Hippocampal formation (tissue), 2 donors: ENCODE results near the gene ANKS3.

ENCODE experiments used
- DNase-seq, 2 donors: peaks; one replicate each; lab custom pipeline; 2025; lab: John Stamatoyannopoulos, UW

The ANKS3 gene

DNA sequence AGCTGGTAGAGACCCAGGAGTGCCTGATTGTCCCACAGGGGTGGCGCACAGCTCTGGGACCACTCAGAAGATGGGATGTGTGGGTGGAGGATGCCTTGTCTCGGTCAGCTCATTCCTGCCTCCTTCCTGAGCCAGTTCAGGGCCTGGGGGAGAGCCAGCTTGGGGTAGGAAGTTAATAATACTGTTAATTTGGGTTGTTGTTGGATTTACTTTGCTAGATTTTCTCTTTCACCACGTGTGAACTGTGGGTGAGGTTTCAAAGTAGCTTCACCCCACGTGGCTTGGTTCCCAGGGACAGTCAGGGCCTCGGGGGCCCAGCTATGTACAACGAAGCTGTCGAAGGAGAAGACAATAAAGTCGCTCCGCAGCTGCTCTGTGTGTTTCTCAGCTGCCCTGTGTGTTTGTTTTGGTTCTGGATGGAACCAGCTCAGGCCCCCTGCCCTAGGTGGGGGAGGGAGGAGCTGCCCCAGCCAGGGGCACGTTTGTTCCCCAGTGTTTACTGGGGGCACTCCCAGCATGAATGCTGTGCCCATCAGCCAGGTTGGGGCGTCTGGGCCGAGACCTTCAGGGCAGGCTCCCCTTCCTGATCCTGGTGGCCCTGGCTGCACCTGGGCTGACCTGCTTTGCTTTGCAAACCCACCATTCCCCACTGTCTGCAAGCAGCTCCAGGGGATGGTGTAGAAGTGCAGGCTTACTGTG, 38.4 kb downstream of the ANKS3 start:
- no peak for DNase-seq

DNA sequence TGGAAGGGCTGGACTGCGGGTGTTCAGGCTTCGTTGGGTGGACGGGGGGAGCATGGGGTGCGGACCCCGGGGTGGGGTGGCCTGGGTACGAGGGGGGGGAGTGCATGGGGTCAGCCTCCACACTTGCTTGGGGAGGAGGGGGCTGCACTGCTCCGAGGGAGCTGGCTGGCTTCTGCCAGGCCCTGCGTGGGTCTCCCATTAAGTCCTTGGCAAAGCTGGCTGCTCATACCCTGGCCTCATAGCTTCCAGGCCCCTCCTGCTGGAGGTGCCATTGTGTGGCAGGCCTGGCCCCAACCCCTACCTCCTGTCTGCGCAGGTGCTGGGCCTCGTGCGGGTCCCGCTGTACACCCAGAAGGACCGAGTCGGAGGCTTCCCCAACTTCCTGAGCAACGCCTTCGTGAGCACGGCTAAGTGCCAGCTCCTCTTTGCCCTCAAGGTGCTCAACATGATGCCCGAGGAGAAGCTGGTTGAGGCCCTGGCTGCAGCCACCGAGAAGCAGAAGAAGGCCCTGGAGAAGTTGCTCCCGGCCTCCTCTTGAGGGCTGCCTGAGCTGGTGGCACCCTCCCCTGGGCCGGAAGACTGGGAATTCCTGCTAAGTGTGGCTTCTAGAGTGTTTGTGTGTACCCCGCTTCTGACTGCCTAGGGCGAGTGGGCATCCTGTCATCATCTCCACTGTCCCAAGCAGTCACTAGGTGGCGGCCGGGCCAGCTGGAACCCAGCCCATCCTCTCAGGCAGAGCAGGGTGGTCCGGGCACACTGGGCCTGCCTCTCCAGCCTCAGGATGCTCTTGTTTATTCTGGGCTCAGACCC, 39.2 kb downstream of the ANKS3 start:
- DNase-seq, result peak in 1 of 2 donors; percentile 41

DNA sequence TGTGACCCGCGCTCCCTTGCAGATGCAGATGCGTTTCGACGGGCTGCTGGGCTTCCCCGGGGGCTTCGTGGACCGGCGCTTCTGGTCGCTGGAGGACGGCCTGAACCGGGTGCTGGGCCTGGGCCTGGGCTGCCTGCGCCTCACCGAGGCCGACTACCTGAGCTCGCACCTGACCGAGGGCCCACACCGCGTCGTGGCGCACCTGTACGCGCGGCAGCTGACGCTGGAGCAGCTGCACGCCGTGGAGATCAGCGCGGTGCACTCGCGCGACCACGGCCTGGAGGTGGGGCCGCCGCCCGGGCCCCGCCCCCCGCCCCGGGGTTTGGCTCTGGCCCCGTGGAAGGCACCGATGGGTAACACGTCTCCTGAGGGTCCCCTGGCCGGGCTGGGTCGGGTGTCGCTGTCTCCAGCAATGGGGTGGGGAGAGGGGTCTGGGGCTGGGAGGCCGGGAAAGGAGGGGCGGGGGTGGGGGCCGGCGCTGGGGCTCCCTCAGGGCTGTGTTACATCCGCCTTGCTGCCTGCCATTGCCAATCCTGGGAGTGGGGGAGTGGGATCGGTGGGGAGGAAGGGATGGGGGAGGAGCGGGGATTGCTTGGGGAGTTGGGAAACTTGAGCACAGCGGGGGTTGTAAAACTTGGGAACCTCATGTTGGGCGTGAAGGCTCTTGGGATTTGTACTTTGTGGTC, 40.0 kb downstream of the ANKS3 start:
- DNase-seq, result no peak

DNA sequence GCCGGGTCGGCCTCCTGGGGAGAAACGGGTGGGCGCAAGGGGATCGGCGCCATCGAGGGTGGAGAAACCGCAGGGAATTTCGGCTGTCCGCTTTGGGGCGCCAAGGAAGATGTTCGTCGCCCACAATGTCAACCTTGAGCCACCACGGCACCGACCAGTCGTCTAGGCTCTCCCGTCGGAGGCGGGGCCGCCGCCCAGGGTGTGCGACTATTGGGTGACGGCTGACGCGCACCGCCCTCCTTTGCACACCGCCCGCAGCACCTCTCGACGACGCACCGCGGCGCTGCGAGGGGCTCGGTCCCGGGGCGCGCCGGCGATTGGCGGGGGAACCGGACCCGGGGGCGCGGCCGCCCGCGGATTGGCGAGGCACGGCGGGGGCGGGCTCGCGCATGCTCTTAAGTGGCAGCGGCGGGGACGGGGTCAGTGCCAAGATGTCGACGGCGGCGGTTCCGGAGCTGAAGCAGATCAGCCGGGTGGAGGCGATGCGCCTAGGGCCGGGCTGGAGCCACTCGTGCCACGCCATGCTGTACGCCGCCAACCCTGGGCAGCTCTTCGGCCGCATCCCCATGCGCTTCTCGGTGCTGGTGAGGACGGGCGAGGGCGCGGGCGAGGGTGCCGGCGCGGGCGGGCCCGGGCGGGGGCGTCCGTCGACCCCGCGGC, 40.6 kb downstream of the ANKS3 start, which contains the start of gene NUDT16L1:
TSS of gene NUDT16L1 (plus strand) at position 267 of the 660 bp plus-strand sequence. CDS start at position 432, 165 bp downstream.
- DNase-seq, result peak; percentile 92 to 95

DNA sequence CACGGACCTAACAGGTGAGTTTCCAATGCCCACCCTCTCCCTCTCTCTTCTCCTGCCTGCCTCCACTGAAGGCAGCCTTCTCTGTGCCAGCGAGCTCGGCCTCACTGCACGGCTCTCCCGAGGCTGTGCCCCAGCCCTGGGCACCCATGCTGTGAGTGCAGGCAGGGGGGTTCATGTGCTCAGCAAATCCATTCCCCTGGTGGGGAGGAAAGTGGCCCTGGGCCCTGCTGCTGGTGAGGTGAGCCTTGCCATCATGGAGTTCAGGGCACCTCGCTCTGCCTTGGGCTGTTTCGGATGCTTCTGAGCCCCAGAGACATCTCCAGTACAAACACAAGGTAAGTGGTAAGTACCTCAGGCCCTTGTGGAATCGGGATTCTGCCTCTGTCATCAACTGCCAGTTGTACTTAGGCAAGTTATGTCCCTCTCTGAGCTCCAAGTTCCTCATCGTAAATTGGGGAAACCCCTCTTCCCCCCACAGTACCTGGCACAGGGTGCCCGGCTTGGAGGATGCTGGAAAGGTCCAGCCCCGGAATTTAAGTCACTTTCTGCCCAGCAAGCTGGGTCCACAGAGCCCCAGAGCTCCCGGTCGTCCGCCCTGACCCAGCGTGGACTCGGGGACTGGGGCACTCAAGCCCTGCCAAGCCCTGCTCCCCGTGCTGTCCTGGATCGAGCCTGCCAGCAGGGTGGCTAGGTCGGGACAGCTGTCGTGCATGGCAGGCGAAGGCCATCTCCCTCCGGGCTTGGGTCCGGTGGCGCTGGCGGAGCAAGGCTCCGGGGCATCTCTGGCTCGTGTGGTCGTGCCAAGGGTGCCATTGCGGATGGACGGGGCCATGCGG, 41.4 kb downstream of the ANKS3 start:
- DNase-seq, result no peak

DNA sequence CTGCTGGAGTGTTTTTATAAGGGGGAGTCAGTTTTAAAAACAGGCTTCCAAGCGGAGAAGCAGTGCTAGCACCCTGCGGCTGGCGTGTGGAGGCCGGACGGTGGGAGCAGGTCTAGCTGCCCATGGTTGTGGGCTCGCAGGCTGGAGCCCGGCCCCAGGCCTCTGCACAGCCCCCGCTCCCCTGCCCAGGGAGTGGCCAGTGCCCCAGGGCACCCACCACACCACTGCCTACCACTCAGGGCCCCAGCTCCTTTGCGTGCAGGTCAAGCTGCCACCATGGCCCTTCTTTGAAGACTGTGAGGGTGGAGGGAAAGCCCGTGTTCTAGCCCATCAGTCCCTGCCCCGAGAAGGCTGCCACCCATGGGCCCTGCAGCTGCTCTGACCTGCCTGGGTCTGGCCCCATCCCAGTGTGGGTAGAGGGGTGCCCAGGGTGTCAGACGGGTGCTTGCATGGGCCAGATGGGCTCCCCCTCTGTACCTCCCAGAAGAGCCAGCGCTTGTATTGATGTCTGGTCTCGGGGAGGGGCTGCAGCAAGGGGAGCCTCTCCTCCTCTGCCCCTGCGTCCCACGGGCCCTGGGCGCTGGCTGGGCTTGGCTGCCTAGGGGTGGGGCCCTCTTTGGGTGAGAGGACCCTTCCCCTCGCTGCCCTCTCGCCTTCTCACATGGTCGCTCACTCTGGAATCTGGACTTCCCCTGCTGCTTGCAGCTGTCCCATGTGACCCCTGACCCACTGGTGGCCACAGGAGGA, 42.2 kb downstream of the ANKS3 start:
- DNase-seq, result no peak

DNA sequence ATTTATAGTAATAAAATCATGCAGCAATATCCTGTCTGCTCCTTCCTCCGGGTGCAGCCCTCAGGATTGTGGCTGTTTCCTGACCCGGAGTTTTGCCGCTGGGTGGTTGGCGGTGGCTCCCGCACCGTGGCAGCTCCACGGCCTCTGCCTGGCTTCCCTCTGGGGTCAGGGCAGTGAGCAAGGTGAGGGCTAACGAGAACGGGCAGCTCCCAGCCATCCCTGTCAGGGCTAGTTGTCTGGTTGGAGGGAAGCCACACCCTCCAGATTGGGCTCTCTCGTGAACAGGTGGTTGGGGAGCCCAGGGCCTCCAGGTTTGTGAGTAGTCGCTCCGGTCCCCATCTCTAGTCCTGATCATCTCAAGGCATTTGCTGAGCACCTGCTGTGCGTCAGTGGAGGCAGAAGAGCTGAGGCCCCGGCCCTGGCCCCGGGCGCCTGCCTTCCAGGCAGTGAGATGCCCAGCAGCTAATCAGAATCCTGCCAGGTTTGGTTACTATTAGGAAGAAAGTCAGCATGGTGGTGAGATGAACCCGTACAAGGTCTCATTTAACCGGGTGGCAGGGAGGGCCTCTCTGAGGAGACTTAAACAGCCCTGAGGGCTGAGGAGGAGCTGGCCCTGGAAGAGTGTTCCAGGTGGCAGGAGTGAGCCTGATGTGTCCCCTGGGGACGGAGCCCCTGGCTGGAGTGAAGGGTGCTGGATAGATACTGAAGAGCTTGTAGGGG, 43.0 kb downstream of the ANKS3 start:
- no peak for DNase-seq

DNA sequence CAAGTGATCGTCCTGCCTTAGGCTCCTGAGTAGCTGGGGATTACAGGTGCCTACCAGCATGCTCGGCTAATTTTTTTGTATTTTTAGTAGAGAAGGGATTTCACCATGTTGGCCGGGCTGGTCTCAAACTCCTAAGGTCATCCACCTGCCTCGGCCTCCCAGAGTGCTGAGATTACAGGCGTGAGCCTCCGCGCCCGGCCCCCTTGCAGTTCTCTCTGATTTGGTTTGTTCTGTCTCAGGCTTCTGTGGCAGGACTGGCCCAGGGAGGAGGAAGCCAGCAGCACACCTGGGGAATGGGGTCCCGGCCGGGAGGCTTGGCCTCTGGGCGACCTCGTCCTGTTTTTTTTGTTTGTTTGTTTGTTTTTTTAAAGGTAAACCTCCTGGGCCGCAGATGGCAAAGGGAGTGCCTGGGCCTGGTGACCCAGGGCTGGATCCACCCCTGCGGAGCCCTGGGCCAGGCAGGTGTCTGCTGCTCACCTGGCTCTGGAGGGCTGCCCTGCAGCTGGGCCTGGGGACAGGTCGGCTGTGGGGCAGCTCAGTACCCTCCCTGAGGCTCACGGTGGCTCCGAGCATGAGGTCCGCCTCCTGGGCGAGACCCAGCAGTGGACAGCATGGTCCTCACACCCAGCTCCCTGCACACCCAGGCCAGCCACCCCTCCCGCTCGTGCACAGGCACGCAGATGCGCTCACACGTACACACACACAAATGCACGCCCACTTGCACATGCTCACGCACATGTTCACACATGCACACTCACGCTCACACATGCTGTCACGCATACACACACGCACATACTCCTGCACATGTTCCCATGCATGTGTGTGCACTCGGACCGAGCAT, 44.0 kb downstream of the ANKS3 start:
- DNase-seq, result no peak

DNA sequence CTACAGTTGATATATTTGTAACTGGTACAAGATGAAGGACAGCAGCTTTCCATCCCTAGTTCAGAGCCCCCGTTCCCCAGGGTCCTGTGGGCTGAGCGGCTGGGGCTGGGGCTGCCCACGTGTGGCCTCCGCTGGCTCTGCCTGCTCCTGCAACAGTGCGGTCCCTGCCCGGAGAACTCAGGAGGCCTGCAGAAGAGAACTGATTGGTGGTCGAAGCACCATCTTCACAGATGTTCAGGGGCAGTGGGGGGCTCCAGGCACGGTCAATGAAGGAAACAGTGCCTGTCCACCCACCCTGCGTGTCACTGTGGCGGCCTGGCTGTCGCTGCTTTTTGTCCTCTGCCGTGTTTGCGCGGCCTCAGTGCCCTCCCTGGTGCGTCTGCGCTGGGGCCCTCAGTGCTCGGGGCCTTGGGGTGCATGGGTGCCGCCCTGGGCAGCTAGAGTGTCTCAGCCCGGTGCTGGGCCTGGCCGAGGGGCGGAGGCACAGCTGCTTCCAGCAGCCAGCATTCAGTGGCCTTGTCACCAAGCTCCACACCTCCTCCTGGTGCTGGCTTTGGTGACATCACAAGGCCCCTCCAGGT, 44.9 kb downstream of the ANKS3 start:
- DNase-seq, result no peak

DNA sequence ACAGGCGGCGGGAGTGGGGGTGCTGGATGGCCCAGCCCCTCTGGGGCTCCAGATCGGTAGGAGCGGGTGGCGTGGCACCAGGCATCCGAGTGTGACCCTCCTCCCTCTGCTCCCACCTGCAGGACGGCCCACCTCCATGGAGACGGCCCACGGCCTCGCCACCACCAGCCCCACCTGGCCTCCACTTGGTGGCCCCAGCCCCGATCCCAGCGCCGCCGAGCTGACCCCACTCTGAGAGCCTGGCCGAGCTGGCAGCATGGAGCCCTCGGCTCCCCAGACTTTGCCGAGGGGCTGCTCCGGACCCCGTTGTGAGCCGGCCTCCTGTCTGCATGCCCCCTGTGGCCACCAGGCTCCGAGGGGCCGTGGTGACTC, 45.4 kb downstream of the ANKS3 start:
- no peak for DNase-seq

DNA sequence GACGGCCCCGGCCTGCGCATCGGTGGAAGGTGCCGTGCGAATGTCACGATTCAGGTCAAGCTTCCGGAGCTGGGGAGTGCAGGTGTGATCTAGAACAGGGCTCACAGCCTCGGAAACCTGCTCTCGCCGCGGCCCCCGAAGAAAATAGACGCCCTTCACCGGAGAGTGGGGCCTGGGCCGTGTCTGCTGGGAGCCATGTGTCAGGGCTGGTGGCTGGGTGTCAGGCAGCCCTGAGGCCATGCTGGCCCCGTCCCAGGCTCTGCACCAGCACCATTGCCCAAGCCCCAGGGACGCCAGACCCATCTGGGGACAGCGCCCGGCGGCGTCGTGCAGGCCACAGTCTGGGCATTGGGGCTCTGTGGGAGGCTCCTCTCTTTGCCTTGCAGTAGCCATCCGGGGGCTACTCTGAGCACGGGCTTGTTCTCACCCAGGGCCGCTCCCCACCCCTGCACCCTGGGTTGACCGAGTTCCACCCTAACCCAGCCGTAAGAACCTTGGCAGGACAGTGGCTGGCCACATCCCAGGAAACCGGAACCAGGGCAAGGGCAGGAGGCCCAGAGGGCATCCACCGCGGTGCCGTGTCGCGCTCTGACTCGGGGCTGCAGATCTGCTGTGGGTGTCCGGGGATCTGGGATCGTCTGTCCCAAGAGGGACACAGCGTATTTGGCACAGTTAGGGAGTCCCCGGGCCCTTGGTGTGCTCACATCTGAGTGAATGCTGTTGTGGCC, 46.0 kb downstream of the ANKS3 start:
- no peak for DNase-seq

DNA sequence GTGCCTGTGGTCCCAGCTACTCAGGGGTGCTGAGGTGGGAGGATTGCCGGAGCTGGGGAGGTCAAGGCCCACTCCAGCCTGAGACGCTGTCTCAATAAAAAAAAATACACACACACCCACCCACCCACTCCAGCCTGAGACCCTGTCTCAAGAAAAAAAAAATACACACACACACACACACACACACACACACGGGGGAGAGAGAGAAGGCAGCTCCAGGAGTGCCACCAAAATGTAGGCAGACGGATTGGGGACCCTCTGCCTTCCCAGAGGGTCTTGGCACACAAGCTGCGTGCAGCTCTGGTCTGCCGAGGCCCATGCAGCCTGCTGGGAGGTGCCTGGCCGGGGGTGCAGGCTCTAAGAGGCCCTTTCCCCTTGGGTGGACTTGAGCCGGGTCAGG, 46.7 kb downstream of the ANKS3 start:
- no peak for DNase-seq

DNA sequence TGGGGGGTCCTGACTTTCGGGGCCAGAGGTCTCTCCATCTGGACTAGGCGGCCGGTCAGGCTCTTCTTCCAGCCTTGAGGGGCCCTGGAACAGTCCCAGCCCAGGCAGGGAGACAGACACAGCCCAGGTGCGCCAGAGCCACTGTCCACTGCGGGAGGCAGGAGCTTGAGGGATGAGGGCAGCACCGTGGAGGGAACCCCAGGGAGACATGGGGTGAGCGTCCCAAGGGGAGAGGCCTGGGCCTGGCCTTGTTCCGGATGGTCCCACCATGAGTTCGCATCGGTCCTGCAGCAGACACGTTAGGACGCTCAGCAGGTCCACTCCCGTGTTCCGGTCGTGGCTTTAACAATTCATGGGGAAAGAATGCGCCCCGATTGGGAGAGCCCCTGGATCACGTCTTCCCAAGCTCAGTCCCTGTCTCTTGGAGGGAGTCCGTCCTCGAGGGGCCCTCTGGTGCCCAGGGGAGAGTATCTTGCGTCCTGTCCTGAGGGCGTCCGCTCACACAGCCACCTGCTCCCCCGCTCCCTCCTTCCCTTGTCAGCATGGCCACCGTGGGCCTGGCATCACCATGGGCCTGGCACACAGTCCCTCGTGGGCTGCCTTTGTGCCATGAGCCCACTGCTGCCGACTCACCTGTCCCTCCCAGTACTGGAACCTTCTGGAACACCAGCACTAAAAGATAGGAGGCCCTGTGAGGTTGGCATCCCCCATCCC, 47.4 kb downstream of the ANKS3 start:
- DNase-seq, result no peak

DNA sequence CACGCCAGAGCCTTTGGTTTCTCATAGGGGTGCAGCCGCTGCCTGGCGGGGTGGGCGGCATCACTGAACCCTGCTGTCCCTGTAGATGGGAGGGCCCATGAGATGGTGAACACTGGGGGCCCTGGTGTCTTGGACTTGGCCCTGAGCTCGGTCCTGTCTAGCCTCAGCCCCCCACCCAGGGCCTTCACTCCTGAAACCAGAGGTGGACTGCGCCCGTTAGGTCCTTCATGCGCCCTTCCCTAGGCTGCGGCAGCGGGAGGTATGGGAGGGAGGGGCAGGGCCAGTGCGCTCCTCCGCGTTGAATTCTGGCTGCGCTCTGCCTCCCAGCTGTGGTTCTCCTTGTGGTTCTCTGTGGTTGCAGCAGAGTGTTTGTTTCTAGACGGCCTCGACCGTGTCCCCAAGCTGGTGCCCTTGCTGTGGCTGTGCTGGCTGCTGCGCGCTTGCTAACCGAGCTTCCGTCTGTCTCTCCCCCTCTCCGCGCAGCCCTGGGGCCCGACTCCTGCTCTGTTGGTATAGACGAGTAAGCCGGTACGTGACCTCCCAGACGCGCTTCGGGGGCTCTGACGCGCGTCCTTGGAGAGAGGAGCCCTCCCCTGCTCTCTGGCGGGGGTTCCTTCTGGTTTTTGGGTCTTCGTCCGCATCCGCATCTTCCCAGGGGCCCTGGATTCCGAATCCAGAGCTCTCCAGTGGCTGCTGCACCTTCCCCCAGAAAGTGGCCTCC, 48.1 kb downstream of the ANKS3 start:
- DNase-seq, result no peak

DNA sequence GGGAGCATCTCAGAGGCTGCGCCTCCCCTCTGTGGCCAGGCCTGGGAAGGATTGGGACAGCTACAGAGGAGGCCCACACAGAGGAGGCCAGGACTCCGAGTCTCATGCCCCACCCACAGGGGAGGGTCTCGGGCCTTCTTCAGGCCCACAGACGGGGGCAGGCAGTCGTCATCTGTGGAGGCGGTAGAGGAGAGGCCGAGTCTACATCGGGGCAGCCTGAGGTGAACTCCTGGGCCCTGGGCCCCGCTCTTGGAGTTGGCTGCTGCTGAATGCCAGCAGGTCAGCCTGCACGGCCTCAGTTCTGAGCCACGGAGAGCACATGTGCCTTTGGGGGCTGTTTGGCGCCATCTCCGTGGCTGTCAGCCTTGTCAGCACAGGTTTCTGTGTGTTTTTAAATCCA, 48.8 kb downstream of the ANKS3 start:
- DNase-seq, result no peak

DNA sequence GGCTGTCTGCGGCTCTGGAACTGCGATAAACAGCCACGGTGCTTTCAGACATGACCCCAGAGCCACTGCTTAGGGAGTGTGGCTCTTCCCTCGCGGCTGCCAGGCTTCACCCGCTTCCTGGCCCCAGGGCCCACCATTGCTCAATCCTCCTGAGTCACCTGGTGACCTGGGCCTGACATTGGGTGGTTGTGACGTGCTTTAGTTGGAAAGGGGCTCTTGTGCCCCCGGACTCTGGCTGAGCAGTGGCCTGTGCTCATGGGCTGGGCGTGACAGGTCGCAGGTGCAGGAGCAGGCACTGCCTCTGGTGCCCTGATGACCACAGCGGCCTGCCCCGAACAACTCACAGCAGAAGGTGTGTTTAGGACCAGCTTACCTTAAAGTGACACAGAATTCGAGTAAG, 49.3 kb downstream of the ANKS3 start:
- DNase-seq, result no peak
